NCI-H1417 (cell line): ENCODE measurements around the gene BCDIN3D.
"Not testable (repeated sequence)": the region's sequence is repeated elsewhere in the genome, so short reads cannot be mapped to it uniquely, and the experiment has no call there.

Source experiments
- DNase-seq, 3 experiments: peaks; one replicate each; lab custom pipeline; 2025; lab: John Stamatoyannopoulos, UW

The BCDIN3D gene

GRCh38 chr12:49863946-49864797, 21.3 kb upstream of the BCDIN3D start:
- no peak for DNase-seq

- not testable (repeated sequence) for DNase-seq
Measured at GRCh38 chr12:49860921-49861320, 18.0 kb upstream of the BCDIN3D start.

GRCh38 chr12:49855890-49856289, 13.0 kb upstream of the BCDIN3D start:
- not testable (repeated sequence) for DNase-seq

- DNase-seq = no peak
Measured at GRCh38 chr12:49854976-49855375, 12.1 kb upstream of the BCDIN3D start.

GRCh38 chr12:49853671-49854070, 10.8 kb upstream of the BCDIN3D start:
- no peak for DNase-seq

GRCh38 chr12:49847161-49847560, 4.3 kb upstream of the BCDIN3D start:
- DNase-seq = no peak

GRCh38 chr12:49846032-49846431, 3.1 kb upstream of the BCDIN3D start:
- DNase-seq = no peak

- no peak for DNase-seq
Measured at GRCh38 chr12:49843876-49844437, 1.1 kb upstream of the BCDIN3D start.

- no peak for DNase-seq
Measured at GRCh38 chr12:49843411-49843810, 505 bp upstream of the BCDIN3D start.

GRCh38 chr12:49838973-49839633, 3.8 kb downstream of the BCDIN3D start:
- peak; percentile 31 to 65 (median 34) for DNase-seq

GRCh38 chr12:49832836-49833421, 10.0 kb downstream of the BCDIN3D start:
- no peak for DNase-seq

GRCh38 chr12:49831717-49832116, 11.2 kb downstream of the BCDIN3D start:
- DNase-seq = no peak

- peak; percentile 93 to 97 (median 97) for DNase-seq
Measured at GRCh38 chr12:49828133-49829091, 14.5 kb downstream of the BCDIN3D start, which contains the start of gene NCKAP5L. Gene NCKAP5L (minus strand): TSS chr12:49828413. CDS start chr12:49804044, 24,369 bp downstream.

GRCh38 chr12:49827401-49828099, 15.4 kb downstream of the BCDIN3D start:
- DNase-seq = peak; percentile 20 to 79 (median 66)

- no peak for DNase-seq
Measured at GRCh38 chr12:49827051-49827400, 15.9 kb downstream of the BCDIN3D start.

- DNase-seq = no peak
Measured at GRCh38 chr12:49825971-49826421, 16.9 kb downstream of the BCDIN3D start.

GRCh38 chr12:49825360-49825970, 17.4 kb downstream of the BCDIN3D start:
- DNase-seq = no peak

GRCh38 chr12:49824895-49825294, 18.0 kb downstream of the BCDIN3D start:
- DNase-seq = no peak

- no peak for DNase-seq
Measured at GRCh38 chr12:49824416-49824815, 18.5 kb downstream of the BCDIN3D start.

- no peak for DNase-seq
Measured at GRCh38 chr12:49823951-49824350, 19.0 kb downstream of the BCDIN3D start.
